Testis (tissue), 2 donors: ENCODE measurements around the gene PLEKHM2.

Experiments used
- POLR2A ChIP-seq: fragments of 450-650 bp; IDR thresholded peaks from one replicate; pipeline ENCODE4 v1.6.1; 2017; ENCODE audit warnings: antibody characterized with exemption, mild to moderate bottlenecking, moderate library complexity
- TF ChIP-seq, protein P1 (sequence below), 3 experiments: fragments of 450-650 bp in 2 of 3; fragments of 200-600 bp in 1 of 3; sonication (generic) in 1 of 3; IDR thresholded peaks; one replicate each; pipeline ENCODE4 v1.5.1; 2016 to 2019; ENCODE audit warnings: antibody characterized with exemption in 3 of 3, mild to moderate bottlenecking in 2 of 3, moderate library complexity in 1 of 3

DNA sequence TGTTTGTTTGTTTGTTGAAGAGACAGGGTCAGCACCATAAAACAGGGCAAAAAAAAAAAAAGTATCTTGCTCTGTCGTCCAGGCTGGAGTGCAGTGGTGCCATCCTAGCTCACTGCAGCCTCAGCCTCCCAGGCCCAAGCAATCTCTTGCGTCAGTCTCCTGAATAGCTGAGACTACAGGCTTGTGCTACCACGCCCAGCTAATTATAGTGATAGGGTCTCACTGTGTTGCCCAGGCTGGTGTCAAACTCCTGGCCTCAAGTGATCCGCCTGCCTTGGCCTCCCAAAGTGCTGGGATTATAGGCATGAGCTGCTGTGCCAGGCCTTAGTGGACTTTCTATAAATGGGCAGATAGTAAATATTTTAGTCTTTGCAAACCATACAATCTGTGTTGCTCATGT is 47.7 kb upstream of the PLEKHM2 start:
- TF ChIP-seq, protein P1, sequence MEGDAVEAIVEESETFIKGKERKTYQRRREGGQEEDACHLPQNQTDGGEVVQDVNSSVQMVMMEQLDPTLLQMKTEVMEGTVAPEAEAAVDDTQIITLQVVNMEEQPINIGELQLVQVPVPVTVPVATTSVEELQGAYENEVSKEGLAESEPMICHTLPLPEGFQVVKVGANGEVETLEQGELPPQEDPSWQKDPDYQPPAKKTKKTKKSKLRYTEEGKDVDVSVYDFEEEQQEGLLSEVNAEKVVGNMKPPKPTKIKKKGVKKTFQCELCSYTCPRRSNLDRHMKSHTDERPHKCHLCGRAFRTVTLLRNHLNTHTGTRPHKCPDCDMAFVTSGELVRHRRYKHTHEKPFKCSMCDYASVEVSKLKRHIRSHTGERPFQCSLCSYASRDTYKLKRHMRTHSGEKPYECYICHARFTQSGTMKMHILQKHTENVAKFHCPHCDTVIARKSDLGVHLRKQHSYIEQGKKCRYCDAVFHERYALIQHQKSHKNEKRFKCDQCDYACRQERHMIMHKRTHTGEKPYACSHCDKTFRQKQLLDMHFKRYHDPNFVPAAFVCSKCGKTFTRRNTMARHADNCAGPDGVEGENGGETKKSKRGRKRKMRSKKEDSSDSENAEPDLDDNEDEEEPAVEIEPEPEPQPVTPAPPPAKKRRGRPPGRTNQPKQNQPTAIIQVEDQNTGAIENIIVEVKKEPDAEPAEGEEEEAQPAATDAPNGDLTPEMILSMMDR (IDR thresholded peaks at IDR 0.05), result no peak
- no peak for TF ChIP-seq POLR2A
